Ecto neural progenitor cell (in vitro differentiated cells): ENCODE results near the gene PAXX.

Experiments used
- DNase-seq: peaks from one replicate; pipeline ENCODE4 v3.0.0-alpha.2; 2018; ENCODE audit warnings: low spot score

Gene PAXX

GRCh38 chr9:136991993-136992818, at the start of gene PAXX:
Gene PAXX, plus strand, starts transcription at chr9:136992422. Its CDS starts 22 bp downstream, at chr9:136992444.
- DNase-seq = peak; percentile 94

GRCh38 chr9:136942881-136943230, 49.4 kb upstream of the PAXX start:
- no peak for DNase-seq

- DNase-seq = no peak
These were observed 48.7 kb upstream of the PAXX start for GRCh38 chr9:136943291-136944211.

GRCh38 chr9:136944212-136944518, 48.1 kb upstream of the PAXX start:
- DNase-seq = no peak

GRCh38 chr9:136944519-136945332, 47.5 kb upstream of the PAXX start, which contains the start of the genes C8G and FBXW5:
Gene C8G, plus strand, starts transcription at chr9:136945243. Its CDS starts 78 bp downstream, at chr9:136945321.
Gene FBXW5, minus strand, starts transcription at chr9:136944738. Its CDS starts 655 bp downstream, at chr9:136944083.
- DNase-seq = peak; percentile 97

DNA sequence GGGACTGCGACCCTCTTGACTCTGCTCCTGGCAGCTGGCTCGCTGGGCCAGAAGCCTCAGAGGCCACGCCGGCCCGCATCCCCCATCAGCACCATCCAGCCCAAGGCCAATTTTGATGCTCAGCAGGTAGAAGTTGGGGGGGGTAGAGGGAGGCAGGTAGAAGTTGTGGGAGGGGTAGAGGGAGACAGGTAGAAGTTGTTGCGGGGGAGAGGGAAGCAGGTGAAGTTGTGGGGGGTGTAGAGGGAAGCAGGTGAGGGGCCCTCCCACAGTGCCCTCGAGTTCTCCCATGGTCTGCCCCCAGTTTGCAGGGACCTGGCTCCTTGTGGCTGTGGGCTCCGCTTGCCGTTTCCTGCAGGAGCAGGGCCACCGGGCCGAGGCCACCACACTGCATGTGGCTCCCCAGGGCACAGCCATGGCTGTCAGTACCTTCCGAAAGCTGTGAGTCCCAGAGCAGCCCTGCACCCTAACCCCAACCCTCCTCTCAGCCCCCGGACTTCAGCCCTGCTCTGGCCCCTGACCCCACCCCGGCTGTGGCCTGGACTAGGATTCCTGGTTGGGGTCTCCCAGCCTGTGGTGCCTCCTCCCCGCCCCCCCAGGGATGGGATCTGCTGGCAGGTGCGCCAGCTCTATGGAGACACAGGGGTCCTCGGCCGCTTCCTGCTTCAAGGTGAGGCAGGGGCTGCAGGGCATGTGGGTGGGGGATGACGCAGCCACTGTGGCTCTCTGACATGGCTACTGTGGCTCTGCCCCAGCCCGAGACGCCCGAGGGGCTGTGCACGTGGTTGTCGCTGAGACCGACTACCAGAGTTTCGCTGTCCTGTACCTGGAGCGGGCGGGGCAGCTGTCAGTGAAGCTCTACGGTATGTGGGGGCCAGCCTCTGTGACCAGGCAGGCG, 46.6 kb upstream of the PAXX start:
- no peak for DNase-seq

GRCh38 chr9:136946228-136947027, 45.8 kb upstream of the PAXX start:
- DNase-seq = no peak

GRCh38 chr9:136947028-136947891, 45.0 kb upstream of the PAXX start:
- DNase-seq = no peak

- peak; percentile 78 for DNase-seq
These were observed 44.2 kb upstream of the PAXX start for GRCh38 chr9:136947955-136948510.

DNA sequence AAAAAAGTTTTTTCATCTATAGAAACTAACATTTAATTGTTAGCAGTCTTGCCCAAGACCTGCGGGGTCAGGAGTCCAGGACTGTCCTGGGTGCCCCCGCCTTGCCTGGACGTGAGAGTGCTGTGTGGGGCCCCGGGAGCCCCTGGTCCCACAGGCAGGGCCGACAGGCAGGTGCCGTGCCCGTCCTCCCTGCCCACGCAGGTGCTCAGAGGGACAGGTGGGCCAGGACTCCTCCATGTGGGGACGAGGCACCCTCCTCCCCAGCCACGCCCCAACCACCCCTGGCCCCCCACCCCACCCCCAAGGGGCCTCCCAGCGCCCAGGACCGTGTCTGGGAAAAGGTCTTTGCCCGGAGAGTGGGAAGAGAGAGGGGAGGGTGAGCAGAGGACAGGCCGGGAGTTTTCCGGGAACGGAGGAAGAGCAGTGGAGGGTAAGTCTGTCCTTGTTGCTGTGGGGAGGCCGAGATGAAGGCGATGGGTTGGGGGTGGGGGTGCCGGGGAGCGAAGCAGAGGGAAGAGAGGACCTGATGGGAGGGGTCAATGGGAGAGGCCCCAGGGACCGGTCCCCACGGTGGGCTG, 42.9 kb upstream of the PAXX start:
- DNase-seq = no peak

DNA sequence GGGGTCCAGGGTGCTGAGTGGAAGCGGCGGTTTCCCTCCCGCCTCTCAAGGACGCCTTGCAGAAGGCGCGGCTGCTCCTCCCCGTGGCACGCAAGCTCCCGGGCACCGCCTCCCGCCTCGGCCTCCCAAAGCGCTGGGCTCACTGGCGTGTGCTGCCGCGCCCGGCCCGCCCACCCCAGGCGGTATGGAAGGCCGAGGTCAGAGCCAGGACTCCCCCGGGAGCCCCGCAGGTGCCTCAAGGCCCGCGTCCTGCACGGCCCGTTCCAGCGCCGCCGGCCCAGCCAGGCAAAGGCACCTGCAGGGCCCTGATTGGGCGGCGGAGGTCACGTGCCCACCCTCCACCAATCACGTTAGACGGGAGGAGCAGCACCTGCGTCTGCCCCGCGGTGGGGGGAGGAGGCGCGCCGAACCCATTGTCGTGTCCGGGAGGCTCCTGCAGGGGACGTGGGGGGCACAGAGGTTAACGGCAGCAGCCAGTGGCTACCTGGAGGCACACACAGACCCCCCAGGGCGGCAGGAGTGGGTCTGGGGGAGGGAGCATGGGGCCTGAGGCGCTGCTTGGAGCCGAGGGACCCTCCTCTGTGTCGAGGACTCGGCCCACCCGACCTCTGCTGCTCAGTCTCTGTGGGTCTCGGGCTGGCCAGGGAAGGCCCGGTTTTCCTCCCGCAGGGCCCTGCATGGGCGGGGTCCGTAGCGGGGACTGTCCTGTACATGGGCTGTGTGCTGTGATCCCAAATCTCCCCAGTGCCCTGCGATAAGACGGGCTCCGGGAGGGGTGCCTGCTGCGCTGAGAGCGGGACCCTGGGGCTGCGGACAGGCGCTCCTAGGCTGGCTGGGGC, 42.2 kb upstream of the PAXX start:
- DNase-seq = peak; percentile 97

DNA sequence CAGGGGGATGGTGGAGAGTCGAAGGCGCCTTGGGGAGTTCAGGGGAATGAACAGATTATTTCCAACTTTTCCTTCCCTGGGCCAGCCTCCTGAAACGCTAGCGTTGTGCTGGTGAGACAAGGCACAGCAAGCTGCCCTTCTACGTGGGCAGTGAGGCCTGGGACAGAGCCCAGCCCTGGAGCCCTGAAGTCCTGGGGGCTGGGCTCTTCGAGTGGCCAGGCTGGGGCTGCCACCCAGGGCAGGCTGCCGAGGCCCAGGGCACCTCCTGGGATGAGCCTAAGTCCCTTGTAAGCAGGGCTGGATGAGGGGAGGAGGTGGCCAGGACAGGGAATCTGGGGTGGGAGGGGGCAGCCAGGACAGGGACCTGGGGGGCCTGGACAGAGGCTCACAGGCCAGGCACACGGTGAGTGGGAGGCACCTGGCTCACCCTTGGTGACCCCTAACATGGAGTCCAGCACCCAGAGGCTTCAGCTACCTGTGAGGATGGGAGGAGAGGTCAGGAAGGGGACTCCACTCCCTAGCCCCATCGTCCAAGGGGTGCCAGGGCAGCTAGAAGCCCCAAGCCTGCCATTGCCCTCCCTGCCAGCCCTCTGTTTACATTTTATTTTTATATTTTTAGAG, 41.5 kb upstream of the PAXX start:
- DNase-seq = no peak

- DNase-seq = no peak
These were observed 40.5 kb upstream of the PAXX start, which contains the start of gene LCN12 for GRCh38 chr9:136951541-136952320. Gene LCN12, plus strand, starts transcription at chr9:136952273. Its CDS starts 55 bp downstream, at chr9:136952328.

DNA sequence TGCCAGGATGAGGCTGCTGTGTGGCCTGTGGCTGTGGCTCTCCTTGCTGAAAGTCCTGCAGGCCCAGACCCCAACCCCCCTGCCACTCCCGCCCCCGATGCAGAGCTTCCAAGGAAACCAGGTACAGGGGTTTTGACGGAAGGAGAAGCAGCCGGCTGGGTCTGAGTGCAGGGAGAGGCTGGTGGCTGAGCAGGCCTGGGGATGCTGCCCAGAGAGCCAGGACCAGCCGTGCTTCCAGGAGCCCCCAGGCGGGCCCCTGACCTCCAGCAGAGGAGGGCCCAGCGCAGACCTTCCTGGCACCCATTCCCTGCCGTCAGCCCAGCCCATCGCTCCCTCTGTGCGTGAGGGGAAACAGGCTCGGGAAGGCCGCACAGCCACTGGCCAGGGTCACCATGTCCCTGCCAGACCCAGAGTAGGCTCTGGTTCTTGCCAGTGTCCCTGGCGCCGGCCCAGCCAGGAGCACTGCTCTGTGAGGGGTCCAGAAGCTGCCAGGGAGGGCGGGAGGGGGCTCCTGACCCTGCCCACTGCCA, 39.8 kb upstream of the PAXX start:
- no peak for DNase-seq

DNA sequence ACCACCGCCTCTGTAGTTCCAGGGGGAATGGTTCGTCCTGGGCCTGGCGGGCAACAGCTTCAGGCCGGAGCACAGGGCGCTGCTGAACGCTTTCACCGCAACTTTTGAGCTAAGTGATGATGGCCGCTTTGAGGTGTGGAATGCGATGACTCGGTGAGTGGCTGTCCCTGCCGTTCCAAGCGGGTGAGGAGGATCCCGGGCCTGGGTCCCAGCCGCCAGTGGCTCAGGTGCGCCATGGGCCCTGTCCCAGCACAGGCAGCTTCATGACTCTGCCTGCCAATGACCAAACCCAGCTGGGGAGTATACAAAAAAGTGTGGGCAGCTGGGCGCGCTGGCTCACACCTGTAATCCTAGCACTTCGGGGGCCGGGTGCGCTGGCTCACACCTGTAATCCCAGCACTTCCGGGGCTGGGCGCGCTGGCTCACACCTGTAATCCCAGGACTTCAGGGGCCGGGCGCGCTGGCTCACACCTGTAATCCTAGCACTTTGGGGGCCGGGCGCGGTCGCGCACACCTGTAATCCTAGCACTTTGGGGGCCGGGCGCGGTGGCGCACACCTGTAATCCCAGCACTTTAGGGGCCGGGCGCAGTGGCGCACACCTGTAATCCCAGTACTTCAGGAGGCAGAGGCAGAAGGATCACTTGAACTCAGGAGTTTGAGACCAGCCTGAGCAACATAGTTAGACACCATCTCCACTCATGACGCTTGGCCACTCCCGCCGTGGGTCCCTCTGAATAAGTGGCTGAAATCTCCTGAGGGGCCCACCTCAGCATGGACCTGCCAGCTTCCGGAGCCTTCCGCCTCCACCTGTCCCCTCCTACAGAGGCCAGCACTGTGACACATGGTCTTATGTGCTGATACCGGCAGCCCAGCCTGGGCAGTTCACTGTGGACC, 39.1 kb upstream of the PAXX start:
- no peak for DNase-seq
